Caco-2 (cell line): ENCODE data around the gene TMEM132E. TPM values are rescaled to one million over a fixed set of nuclear protein-coding genes. Genes with fewer than 3 reads are reported as not detected.

Source experiments
- BruUV-seq: library from RNA; stranded (reverse); fragments of 400-500 nt; replicated peaks from 2 replicates; lab custom pipeline; 2021; lab: Mats Ljungman, UMichigan
- CTCF ChIA-PET: fragments of 300-600 bp; sonication (Branson Sonifier 250); formaldehyde crosslinking; loops from one replicate; lab custom pipeline; 2022; ENCODE audit warnings: antibody characterized with exemption; lab: Charles Lee
- POLR2A ChIA-PET: fragments of 300-600 bp; sonication (Branson Sonifier 250); formaldehyde crosslinking; loops from one replicate; lab custom pipeline; 2022; ENCODE audit warnings: antibody characterized with exemption; lab: Charles Lee
- DNase-seq, 2 experiments: peaks; one replicate each; pipeline versions ENCODE4 v3.0.0 to v3.0.0-alpha.2; 2020 to 2022
- H3K27me3 ChIP-seq: replicated peaks from 2 replicates; pipeline ENCODE4 v1.6.0; 2011; ENCODE audit warnings: low read length; ENCODE audit not compliant: control insufficient read depth, insufficient read depth
- H3K36me3 ChIP-seq: 2 replicates; pipeline ENCODE4 v1.5.1; 2011; ENCODE audit warnings: low read length; ENCODE audit not compliant: control insufficient read depth, insufficient read depth
- H3K4me1 ChIP-seq: fragments of 250-450 bp; sonication (Bioruptor Pico); 2 replicates; pipeline ENCODE4 v1.5.1; 2020; ENCODE audit warnings: mild to moderate bottlenecking
- H3K4me3 ChIP-seq: 2 replicates; pipeline ENCODE4 v1.5.1; 2011; ENCODE audit warnings: low read depth, mild to moderate bottlenecking, control low read depth, low read length
- H3K9me3 ChIP-seq: fragments of 250-450 bp; sonication (Bioruptor Pico); 2 replicates; pipeline ENCODE4 v1.5.1; 2020; ENCODE audit warnings: mild to moderate bottlenecking, moderate library complexity
- H3K27ac Mint-ChIP-seq: one replicate; pipeline ENCODE4 v1.8.0; 2022; ENCODE audit warnings: mixed read lengths; ENCODE audit not compliant: unreplicated experiment
- H3K27me3 Mint-ChIP-seq: one replicate; pipeline ENCODE4 v1.8.0; 2022; ENCODE audit warnings: mixed read lengths; ENCODE audit not compliant: insufficient read depth, unreplicated experiment
- H3K36me3 Mint-ChIP-seq: one replicate; pipeline ENCODE4 v1.8.0; 2022; ENCODE audit warnings: mild to moderate bottlenecking, mixed read lengths; ENCODE audit not compliant: insufficient read depth, unreplicated experiment
- H3K4me1 Mint-ChIP-seq: one replicate; pipeline ENCODE4 v1.8.0; 2022; ENCODE audit warnings: low read depth, mixed read lengths; ENCODE audit not compliant: unreplicated experiment
- H3K4me3 Mint-ChIP-seq: one replicate; pipeline ENCODE4 v1.8.0; 2022; ENCODE audit warnings: mild to moderate bottlenecking, moderate library complexity, mixed read lengths; ENCODE audit not compliant: unreplicated experiment
- H3K9me3 Mint-ChIP-seq: one replicate; pipeline ENCODE4 v1.8.0; 2022; ENCODE audit warnings: mixed read lengths; ENCODE audit not compliant: unreplicated experiment
- intact Hi-C: fragments of 100-400 bp; cut with micrococcal nuclease; formaldehyde crosslinking; loops from one replicate; pipeline ENCODE4 v1.10.0; 2022; ENCODE audit not compliant: unreplicated experiment
- total RNA-seq: library from RNA; stranded (reverse); gene quantifications from 2 replicates; pipeline ENCODE4 v1.2.3, GENCODE V29; 2022
- TF ChIP-seq, protein P1 (sequence below), 2 experiments: fragments of 200-600 bp in 1 of 2; IDR thresholded peaks; 1 replicate in 1 of 2; 2 replicates in 1 of 2; pipeline versions ENCODE4 v1.5.1 to v1.8.0; 2011 to 2022; ENCODE audit warnings: antibody characterized with exemption in 1 of 2, control low read depth in 1 of 2, inconsistent platforms in 1 of 2, low read depth in 1 of 2, low read length in 1 of 2, mild to moderate bottlenecking in 1 of 2, moderate library complexity in 1 of 2; ENCODE audit not compliant: insufficient read depth in 1 of 2, severe bottlenecking in 1 of 2, unreplicated experiment in 1 of 2

TMEM132E gene
- total RNA-seq, 1 experiment from 2014 or later = 0.07 TPM

DNA sequence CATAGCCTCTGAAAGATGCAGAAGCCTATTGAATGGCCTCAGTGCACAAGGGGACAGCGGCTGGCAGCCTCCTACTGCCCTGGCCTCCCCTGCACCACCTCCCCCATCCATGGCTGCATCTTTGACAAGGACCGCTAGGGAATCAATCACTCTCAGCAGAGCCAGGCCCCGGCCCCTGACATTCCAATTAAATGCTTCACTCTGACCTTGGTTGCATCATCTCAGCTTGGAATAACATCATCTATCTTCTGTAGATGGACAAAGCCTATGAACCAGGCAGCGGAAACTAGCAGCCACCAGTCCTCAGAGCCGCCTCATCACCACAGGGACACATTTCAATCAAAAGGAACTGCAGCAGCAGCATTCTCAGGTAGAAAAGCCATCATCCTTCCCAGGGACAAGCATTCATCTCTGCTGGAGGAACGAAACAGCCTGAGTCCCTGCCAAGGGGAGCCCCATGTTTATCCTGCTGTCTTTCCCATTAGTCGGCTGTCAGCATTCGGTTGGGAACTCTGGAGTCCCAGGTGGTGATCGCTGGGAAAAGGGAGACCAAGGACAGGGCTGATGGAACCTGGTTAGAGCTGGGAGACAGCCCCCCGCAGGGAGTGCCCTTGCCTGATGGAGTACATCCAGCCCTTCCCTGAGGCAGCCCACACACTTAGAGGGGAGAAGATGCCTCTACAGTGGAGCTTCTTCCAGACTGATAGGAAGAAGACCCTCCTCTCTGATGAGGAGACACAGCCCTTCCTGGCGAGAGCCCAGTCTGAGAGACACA is 11.5 kb upstream of the TMEM132E start:
- Mint-ChIP-seq H3K9me3 (no peaks in the 10 kb centered on the region), H3K36me3 (no peaks in the 10 kb centered on the region), H3K27ac (no peak overlapping the region)

DNA sequence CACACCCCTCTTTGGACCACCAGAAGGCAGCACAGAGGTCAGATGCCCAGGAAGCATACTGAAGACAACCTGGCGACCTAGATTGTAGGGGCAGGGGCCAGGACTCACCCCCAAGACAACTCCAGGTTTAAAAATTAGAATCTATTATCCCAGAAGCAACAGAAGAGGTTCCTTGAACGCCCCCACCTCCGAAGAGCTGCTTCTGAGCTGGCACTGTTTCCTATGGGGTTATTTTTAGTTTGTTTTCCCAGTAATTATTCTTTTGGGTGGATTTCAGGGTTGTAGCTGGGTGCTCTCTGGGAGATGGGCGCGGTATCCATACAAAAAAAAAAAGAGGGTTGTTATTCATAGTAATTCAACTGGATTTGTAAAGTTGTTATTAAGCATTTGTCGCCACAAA is 10.4 kb upstream of the TMEM132E start:
- TF ChIP-seq, protein P1, sequence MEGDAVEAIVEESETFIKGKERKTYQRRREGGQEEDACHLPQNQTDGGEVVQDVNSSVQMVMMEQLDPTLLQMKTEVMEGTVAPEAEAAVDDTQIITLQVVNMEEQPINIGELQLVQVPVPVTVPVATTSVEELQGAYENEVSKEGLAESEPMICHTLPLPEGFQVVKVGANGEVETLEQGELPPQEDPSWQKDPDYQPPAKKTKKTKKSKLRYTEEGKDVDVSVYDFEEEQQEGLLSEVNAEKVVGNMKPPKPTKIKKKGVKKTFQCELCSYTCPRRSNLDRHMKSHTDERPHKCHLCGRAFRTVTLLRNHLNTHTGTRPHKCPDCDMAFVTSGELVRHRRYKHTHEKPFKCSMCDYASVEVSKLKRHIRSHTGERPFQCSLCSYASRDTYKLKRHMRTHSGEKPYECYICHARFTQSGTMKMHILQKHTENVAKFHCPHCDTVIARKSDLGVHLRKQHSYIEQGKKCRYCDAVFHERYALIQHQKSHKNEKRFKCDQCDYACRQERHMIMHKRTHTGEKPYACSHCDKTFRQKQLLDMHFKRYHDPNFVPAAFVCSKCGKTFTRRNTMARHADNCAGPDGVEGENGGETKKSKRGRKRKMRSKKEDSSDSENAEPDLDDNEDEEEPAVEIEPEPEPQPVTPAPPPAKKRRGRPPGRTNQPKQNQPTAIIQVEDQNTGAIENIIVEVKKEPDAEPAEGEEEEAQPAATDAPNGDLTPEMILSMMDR (IDR thresholded peaks at IDR 0.05; ENCODE audit: insufficient read depth in 1 of 2, low read depth in 1 of 2, low read length in 1 of 2, severe bottlenecking in 1 of 2, unreplicated experiment in 1 of 2) = no peak
- POLR2A ChIA-PET = no interaction called here

More for the DNA sequence above, 11.5 kb upstream of the TMEM132E start:
- ChIA-PET POLR2A (no interaction called here), CTCF (no interaction called here)
- Histone ChIP-seq H3K27me3 (no peaks in the 10 kb centered on the region; the same call in 1 of the 2 replicates), H3K9me3 (no peaks in the 10 kb centered on the region), H3K36me3 (no peaks in the 10 kb centered on the region), H3K4me3 (no peak overlapping the region), H3K4me1 (no peaks in the 10 kb centered on the region)
- H3K4me3 Mint-ChIP-seq = no peak overlapping the region
- BruUV-seq = no TSS peak
- no peaks in the 10 kb centered on the region for H3K4me1 Mint-ChIP-seq
- peaks cover 25% of the 10 kb centered on the region for H3K27me3 Mint-ChIP-seq
- TF ChIP-seq, protein P1 (IDR thresholded peaks at IDR 0.05; ENCODE audit: insufficient read depth in 1 of 2, low read depth in 1 of 2, low read length in 1 of 2, severe bottlenecking in 1 of 2, unreplicated experiment in 1 of 2) = no peak
- intact Hi-C loops = no loop called here
- DNase-seq = no peak

DNA sequence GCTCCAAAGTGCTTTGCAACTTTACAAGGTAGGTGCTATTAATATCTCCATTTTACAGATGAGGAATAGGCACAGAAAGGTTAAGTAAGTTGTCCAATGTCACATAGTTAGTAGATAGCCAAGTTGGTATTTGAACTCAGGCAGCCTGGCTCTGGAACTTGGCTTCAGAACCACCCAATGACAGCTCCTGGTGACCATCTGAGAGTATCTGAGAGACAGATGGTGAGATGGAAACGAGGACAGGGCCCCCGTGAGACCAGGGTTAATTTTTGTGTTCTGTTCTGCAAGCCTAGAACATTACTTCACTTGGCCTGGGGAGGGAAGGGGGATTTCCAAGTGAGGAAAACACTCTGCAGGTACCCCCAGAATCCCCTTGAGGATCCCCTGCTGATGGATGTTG is 9.8 kb upstream of the TMEM132E start:
- H3K4me1 Mint-ChIP-seq = no peaks in the 10 kb centered on the region
- no peak overlapping the region for H3K27ac Mint-ChIP-seq
- H3K9me3 Mint-ChIP-seq = no peaks in the 10 kb centered on the region
- ChIA-PET POLR2A (no interaction called here), CTCF (no interaction called here)
- Histone ChIP-seq H3K36me3 (no peaks in the 10 kb centered on the region), H3K4me3 (no peak overlapping the region), H3K9me3 (no peaks in the 10 kb centered on the region), H3K4me1 (no peaks in the 10 kb centered on the region), H3K27me3 (no peaks in the 10 kb centered on the region; the same call in 1 of the 2 replicates)
- H3K36me3 Mint-ChIP-seq = no peaks in the 10 kb centered on the region
- peaks cover 22% of the 10 kb centered on the region for H3K27me3 Mint-ChIP-seq
- BruUV-seq = no TSS peak
- TF ChIP-seq, protein P1 (IDR thresholded peaks at IDR 0.05; ENCODE audit: insufficient read depth in 1 of 2, low read depth in 1 of 2, low read length in 1 of 2, severe bottlenecking in 1 of 2, unreplicated experiment in 1 of 2) = no peak
- no peak overlapping the region for H3K4me3 Mint-ChIP-seq
- intact Hi-C loops = no loop called here
- DNase-seq = no peak

More for the DNA sequence above, 10.4 kb upstream of the TMEM132E start:
- H3K9me3 ChIP-seq = no peaks in the 10 kb centered on the region
- no peaks in the 10 kb centered on the region for H3K4me1 ChIP-seq
- no peaks in the 10 kb centered on the region for H3K9me3 Mint-ChIP-seq
- CTCF ChIA-PET = no interaction called here
- H3K27ac Mint-ChIP-seq = no peak overlapping the region
- no peaks in the 10 kb centered on the region; the same call in 1 of the 2 replicates for H3K27me3 ChIP-seq
- H3K4me1 Mint-ChIP-seq = no peaks in the 10 kb centered on the region
- no peaks in the 10 kb centered on the region for H3K36me3 ChIP-seq
- H3K4me3 ChIP-seq = no peak overlapping the region
- no peaks in the 10 kb centered on the region for H3K36me3 Mint-ChIP-seq
- intact Hi-C loops = no loop called here
- H3K27me3 Mint-ChIP-seq = peaks cover 21% of the 10 kb centered on the region
- no peak for DNase-seq
- no TSS peak for BruUV-seq
- no peak overlapping the region for H3K4me3 Mint-ChIP-seq
